NCI-H2227 treated with DMSO at 0.1 percent for 48 hours (cell line): ENCODE measurements around the gene WWOX.
"Not testable (repeated sequence)": the region's sequence is repeated elsewhere in the genome, so short reads cannot be mapped to it uniquely, and the experiment has no call there.

Experiments
- DNase-seq: peaks from one replicate; lab custom pipeline; 2025; lab: John Stamatoyannopoulos, UW

Gene WWOX

DNA sequence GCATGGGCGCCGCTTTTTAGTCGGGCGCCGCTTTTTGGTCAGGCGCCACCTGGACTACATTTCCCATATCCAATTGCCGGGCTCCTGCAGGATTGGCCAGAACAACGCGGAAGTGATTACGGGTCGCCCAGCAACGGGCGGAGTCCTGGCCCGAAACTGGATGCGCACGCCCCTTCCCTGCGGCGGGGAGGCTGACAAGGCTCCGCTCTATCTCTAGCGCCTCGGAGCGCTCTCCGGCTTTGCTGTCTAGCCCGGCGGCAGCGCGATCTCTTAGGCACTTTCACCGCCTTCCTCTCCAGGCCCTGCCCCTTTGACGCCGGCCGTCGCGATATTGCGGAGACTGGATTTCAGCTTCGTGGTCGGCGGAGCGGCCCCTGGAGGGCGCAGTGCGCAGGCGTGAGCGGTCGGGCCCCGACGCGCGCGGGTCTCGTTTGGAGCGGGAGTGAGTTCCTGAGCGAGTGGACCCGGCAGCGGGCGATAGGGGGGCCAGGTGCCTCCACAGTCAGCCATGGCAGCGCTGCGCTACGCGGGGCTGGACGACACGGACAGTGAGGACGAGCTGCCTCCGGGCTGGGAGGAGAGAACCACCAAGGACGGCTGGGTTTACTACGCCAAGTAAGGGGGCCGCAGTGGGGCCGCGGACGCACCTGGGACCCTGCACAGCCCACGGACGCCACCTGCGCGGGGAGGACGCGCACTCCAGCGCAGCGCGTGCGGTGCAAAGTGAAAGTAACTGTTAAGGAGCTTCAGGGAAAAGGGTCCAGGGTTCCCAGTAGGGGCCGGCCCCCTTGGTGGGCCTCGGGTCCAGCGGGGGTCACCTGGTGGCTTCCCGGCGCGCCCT, at the start of gene WWOX:
Gene WWOX (plus strand): TSS at position 384 of the 841 bp plus-strand sequence.
- peak; percentile 91 for DNase-seq

DNA sequence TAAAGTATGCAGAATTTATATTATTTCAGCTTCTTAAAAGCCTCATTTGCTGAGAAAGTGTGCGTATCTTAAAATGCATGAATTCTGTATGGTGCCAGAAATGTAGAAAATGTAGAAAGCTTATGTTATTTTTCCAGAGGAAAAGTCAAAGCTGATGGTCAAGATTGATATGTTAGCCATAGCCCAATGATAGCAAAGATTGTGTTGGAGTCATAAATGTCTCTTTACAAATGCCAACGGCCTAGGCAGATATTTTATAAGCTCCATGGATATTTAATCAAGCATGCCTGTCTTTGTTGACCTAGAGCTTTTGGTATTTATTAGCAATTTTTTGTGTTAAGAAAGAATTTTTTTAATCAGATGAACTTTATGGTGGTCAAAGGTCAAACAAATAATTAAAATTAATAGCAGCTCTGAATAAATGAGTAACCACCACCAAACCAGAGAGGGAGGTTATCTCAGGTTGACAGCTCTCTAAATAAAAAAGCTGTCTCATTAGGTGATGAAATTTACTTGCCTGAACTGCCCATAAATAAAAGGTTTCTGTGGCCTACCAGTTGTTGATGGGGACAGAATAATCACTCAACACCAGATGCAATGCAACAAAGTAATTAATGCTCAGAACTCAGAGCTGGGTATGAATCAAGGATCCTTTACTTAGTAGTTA, 48.6 kb upstream of the WWOX start:
- DNase-seq: no peak

DNA sequence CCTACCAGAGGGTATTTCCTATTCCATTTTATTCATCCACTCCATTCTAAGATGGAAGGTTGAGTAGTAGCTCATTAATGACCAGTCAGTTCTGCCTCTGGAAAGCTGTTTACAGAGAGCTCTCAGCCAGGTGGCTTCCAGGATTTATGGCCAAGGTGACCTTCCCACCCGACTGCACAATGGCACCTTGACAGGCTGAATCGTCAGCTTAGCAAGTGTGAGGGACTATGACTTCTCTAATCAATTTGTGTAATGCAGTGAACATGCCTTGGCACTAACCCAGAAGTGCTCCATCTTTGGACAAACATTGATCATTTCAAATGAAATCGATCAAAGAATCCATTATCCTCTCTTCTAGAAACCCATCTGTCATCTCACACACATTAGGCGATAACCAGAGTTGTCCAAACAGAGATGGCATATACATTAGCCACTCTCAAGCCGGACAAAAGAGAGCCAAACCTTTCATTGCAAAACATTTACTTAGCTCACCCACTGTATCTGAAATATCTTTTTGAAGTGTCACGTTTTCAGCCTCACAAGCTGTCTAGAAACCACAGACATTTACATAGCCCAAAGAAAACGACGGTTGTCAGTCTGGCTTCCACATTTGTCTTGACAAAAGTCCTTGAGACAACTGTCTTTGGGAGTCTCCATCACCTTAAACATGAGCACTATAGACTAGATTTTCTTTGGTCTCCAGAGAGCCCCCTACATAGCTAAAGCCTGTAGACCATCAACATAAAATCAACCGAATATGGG, 41.5 kb upstream of the WWOX start:
- DNase-seq: no peak

DNA sequence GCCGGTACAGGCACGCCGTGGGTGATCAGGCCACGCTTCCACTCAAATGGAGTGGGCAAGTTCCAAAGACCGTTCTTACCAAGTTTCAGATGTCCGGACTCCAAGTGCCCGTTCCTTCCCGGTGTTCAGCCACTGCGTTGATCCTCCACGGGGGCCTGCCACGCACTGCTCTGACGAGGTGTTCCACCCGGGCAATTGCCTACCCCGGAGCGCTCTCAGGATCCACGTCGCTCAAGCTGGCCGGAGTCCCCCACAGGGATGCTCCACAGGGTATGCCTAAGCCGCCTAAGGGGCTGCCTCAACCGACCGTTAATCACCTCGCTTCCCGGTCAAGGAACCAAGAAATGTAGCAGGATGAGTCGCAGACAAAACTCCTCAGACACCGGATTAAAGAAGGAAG, 39.6 kb upstream of the WWOX start:
- DNase-seq: not testable (repeated sequence)

DNA sequence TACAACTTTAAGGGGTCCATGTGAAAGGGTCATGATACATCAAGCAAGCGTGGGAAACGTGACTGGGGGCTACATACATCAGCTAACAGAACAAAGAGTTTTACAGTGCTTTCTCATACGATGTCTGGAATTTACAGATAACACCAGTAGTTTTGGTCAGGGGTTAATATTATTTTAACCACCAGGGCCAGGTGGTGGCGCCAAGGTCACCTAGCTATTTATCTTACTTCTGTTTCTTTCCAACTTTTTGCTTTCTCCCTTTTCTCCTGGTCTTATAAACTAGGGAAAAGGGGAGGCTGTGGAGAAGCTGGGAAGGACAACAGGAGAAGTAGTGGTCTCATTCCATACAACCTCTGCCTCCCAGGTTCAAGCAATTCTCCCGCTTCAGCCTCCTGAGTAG, 39.2 kb upstream of the WWOX start:
- DNase-seq: no peak

DNA sequence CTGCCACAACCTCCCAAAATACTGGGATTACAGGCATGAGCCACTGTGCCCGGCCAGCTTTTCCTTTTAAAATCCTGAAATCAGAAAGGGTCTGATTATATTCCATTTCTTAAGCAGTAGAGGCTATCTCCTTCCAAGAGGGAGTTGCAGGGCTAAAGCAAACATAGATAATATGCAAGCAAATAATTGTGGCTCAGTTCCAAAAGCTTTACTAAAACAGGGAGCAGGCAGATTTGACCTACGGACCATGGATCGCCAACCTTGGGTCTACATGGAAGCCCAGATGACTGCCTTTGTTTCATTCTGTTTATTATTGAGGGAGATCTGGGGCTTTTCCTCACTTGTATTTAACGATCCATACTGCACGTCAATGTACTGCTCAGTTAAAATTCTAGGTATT, 38.6 kb upstream of the WWOX start:
- DNase-seq: no peak

DNA sequence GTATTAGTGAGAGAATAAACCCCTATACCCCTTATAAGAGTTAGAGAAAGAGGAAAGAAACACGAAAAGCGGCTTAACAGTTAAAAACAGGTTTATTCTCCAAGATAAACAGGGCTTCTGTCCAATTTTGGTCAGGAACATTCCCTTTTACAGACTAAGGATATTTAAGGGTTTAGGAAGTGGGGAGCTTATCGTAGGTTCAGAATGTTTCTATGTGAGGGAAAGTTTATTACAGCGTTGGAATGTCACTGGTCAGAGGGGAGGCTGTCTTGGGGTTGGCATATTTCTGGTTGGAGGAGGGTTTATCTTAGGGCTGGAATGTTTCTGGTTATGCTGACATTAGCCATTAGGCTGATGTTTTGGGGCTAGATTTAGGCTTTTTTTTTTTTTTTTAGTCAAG, 34.1 kb upstream of the WWOX start:
- no peak for DNase-seq

DNA sequence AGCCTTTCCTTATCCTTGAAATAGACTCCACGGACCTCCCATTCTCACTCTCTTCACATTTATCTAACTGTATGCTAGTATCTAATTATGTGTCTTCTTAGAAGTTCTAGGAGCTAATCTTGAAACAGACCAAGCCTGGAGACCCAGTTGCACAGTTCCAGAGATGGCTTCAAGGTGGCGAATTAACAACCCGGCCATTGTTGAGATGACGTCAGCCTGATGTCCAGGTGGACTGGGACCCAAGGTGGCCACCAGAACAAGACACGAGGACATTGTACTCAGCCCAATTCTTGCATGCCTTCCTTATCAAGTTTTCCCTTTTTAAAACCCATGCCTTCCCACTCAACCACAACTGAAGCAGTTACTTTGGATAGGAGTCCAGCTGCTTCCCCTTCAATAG, 29.5 kb upstream of the WWOX start:
- no peak for DNase-seq

DNA sequence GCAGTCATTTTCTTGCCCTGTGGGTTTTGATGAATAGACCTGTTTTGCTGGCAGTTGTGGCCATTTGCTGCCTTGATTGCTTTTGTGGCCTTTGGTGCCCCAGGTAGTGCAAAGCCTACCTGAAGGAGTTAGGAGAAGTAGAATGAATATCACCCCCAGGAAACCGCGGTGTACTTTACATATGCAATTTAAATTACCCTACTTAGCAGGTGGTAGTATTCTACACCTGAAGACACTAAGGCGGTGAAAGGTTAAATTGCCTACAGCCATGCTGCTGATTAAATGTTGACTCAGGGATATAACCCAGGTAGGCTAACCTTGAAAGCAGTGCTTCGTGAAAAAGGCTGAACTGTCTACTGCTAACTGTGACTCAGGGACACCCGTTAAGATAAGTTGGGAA, 27.2 kb upstream of the WWOX start:
- no peak for DNase-seq

DNA sequence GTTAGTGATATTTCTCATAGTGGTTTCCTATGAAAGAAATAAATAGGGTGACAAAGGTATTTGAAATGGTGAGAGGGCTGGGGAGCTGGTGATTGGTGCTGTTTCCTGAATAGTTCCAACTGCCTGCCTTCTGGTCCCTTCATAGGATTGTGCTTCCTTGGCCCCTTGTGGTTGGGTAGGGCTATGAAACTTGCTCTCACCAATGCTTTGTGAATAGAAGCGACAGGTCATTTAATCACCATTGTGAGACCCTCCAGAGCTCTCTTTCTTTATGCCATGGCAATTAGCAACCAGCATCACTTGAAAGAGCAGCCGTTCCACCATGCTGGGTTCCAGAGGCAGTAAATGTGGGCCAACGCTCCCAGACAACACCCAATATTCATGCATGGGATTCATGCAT, 23.7 kb upstream of the WWOX start:
- no peak for DNase-seq

DNA sequence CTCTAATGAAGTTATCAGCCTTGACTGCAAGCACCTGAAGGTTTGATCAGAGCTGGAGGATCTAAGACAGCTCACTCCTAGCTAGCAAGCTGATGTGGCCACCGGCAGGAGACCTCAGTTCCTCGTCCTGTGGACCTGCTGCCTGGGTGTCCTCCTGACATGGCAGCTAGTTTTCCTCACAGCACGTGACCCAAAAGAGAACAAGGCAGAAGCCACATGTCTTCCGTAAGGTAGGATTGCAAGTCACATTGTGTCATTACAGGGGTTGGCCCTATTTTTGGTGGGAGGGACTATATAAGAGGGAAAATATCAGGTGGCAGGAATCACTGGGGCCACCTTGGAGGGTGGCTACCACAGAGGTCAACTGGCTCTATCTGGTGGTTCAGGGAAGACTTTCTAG, 18.1 kb upstream of the WWOX start:
- no peak for DNase-seq

DNA sequence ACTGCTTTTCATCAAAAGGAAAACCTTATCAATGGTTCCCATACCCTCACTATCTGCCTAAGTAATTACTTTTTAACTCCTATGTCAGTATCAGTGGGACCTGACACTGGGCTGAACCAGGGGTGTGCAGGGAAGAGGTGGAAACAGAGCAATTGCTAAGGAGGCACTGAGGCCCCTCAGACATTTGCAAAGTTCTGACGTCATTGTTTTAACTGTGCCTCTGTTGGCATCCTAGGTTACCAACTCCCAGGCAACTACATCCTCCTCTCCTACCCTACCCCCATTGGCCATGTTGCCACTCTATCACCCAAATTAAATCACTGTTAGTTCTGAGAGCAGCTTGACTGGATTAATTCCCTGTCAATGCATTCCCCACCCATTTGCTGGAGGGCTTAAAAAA, 8.0 kb upstream of the WWOX start:
- DNase-seq: no peak

DNA sequence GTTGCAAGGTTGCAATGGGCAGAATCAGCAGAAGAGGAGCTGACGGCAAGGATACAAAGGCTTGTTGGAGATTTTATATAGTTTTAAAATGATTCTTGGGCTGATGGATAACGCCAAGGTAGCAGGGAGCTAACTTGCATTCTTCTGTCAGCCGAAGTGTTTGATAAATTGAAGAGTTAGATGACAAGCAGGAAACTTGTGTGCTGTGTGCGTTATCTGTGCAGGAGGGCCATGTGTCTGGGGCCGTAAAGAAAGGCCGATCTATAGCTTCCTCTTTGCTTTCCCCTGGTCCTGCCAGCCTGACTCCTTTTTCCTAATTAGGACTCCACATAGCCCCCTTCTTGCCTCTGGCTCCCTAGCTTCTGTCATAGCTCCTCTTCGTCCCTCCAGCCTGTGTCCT, 6.7 kb upstream of the WWOX start:
- no peak for DNase-seq

DNA sequence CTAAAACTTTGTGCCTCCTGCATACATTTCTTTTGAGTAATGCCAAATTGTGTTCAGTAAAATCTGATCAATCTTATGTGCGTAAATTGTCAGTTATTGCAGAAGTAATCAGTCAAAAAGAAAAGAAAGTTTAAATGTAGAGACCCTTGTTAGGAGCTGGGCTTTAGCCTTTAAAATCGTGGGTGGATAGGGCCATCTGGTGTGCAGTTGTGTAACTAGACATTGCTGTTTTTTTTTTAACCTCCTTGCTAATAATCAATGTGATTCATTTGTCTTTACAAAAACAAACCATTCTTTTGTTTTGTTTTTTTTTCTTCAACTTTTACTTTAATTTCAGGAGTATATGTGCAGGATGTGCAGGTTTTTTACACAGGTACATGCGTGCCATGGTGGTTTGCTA, 5.3 kb upstream of the WWOX start:
- DNase-seq: no peak

DNA sequence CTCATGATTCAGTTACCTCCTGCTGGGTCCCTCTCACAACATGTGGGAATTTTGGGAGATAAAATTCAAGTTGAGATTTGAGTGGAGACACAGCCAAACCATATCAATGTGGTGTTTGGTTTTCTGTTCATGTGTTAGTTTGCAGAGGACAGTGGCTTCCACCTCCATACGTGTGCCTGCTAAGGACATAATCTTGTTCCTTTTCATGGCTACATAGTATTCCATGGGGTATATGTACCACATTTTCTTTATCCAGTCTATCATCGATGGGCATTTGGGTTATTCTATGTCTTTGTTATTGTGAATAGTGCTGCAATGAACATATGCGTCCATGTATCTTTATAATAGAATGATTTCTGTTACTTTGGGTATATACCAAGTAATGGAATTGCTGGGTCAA, 4.5 kb upstream of the WWOX start:
- no peak for DNase-seq

DNA sequence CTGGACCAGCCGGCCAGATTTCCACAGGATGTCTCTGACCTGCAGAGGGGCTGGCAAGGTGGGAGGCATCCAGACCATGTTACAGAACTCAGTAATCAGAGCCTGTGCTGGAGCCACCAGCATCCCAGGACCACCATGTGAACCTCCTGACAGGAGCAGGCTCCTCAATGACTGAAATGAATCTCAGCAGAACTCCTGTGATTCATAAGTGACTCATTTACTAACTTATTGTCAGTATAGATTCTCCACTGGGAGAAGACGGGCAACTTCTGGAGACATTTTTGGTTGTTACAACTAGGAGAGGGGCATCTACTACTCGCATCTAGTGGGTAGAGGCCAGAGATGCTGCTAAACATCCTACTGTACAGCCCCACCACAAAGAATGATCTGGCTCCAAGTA, 3.1 kb upstream of the WWOX start:
- DNase-seq: no peak

DNA sequence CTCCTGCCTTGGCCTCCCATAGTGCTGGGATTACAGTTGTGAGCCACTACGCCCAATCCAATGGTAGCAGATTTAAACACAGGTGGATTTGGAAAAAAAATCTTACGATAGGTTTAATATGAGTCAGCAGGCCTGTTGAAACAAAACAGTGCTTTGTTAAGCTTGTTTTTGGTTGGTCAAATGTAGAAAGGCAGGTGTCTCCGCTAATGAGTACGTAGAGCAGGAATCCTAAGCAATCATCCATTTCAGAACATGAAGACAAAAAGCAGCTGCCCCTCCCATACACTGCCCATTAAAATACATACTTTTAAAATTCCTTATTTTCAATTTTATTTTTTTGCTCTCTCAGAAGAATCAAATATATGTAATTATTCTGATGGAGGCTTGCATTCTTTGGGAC, 1.9 kb upstream of the WWOX start:
- no peak for DNase-seq

DNA sequence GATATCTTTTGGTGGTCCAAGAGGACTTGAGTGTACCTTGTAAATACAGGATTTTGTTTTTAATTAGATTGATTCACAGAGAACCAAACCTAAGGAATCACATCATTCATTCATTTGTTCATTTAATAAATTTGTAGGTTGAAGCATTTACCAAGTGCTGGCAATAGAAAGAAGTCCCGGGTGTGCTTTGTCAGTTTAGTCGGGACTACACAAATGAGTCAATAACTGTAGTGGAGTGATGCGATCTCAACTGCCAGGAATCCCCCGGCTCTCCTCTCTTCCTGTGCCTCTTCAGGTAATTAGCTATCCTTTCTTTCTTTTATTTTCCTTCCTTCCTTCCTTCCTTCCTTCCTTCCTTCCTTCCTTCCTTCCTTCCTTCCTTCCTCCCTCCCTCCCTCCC, 1.4 kb upstream of the WWOX start:
- DNase-seq: no peak

DNA sequence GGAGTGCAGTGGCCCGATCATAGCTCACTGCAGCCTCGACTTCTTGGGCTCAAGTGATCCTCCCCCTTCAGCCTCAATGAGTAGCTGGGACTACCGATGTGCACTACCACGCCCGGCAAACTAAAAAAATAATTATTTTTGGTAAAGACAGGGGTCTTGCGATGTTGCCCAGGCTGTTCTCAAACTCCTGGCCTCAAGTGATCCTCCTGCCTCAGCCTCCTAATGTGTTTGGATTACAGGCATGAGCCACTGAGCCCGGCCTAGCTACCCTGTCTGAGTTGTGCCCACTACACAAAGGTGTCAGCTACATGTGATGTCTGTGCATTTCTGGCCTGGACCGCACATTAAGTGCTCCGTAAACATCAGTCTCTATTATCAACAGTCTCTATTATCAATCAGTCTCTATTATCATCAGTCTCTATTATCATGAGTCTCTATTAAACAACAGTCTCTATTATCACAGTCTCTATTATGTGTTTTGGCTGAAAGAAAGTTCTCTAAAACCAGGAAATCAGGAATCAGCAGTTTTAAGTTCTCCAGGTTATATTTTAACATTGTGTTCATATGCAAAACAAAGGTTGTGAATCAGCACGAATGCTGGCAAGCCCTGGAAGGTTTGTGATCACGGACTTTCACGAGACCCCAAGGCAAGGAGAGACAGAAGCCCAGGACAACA, 721 bp upstream of the WWOX start:
- no peak for DNase-seq

DNA sequence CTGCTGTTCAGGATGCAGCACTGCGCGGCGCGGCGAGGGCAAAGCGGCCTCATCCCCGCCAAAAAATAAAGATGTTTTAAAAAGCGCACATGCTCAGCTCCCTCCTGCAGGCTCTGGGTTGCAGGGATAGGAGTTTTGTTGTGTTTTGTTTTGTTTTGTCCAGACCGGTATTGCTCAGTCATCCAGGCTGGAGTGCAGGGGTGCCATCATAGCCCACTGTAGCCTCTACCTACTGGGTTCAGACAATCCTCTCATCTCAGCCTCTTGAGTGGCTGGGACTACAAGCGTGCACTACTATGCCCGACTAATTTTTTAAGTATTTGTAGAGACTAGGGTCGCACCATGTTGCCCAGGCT, 636 bp downstream of the WWOX start:
- DNase-seq: peak; percentile 47

DNA sequence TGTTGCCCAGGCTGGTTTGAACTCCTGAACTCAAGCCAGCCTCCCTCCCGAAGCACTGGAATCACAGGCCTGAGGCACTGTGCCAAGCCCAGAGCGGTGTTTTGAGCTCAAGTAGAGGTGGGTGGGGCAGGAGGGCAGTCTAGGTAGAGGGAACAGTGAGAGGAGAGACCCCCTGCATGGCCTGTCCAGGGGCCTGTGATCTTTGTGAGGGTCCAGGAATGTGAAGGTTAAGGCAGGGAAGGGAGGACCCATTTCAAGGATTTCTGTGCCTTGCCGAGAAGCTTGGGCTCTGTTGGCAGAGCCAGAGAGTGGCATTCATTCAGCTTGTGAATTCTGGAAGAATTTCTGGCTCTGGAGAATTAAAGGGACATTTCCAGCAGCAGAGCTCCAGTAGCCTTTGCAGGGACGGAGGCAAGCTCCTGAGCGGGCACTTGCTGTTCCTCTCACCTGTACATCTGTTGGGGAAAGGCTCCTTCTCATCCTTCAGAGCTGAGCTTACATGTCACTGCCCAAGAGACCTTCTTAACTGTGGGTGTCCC, 2.7 kb downstream of the WWOX start:
- no peak for DNase-seq

DNA sequence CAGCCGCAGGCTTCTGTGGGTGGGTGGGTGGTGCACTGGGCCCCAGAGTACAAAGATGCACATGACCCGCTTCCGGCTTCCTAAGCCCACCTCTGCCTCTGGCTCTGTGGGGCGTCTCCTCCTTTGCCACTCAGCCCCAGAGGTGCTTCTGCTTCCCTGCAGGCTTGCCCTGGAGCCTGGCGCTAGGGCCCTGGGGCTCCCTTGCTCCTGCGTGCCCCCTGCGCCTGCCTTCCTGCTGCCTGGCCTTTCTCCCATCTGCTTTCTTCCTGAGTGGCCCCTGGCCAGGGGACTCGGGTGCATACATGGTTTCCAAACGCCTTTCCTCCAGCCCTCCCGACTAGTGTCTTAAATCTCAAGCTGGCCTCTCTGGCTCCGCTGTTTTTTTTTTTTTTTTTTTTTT, 3.4 kb downstream of the WWOX start:
- DNase-seq: no peak
